Stomach (tissue), 4 donors: Measurements from ENCODE around the gene GPR68.

ENCODE experiments used
- CTCF ChIP-seq, 7 experiments: fragments of 450-650 bp in 4 of 7; fragments of 200-600 bp in 3 of 7; sonication (generic) in 3 of 7; IDR thresholded peaks; one replicate each; pipeline ENCODE4 v1.5.1; 2016 to 2019; ENCODE audit warnings: antibody characterized with exemption in 7 of 7, control low read depth in 2 of 7, mild to moderate bottlenecking in 1 of 7
- POLR2A ChIP-seq, 4 donors: fragments of 450-650 bp; IDR thresholded peaks; one replicate each; pipeline ENCODE4 v1.6.1; 2016; ENCODE audit warnings: antibody characterized with exemption in 4 of 4, control low read depth in 2 of 4, mild to moderate bottlenecking in 1 of 4, moderate library complexity in 1 of 4
- POLR2AphosphoS5 ChIP-seq, 3 donors: sonication (generic); formaldehyde crosslinking; IDR thresholded peaks; one replicate each; pipeline ENCODE4 v1.6.1; 2016; ENCODE audit warnings: antibody characterized with exemption in 3 of 3

GRCh38 chr14:91184559-91184958 is 59.9 kb downstream of the GPR68 start:
- no peak for TF ChIP-seq CTCF (IDR thresholded peaks at IDR 0.05)
- TF ChIP-seq POLR2A (IDR thresholded peaks at IDR 0.05): no peak
- no peak for TF ChIP-seq POLR2AphosphoS5 (IDR thresholded peaks at IDR 0.05)
